GM06990 (cell line): ENCODE data around the gene STXBP4.

Experiments used
- DNase-seq: peaks from one replicate; pipeline ENCODE4 v3.0.0-alpha.2; 2011; ENCODE audit not compliant: insufficient read length; ENCODE audit errors: extremely low read depth
- H3K27me3 ChIP-seq: replicated peaks from 2 replicates; pipeline ENCODE4 v1.6.0; 2011; ENCODE audit warnings: low read length; ENCODE audit not compliant: control insufficient read depth, insufficient read depth
- H3K36me3 ChIP-seq: 2 replicates; pipeline ENCODE4 v1.5.1; 2011; ENCODE audit warnings: low read length; ENCODE audit not compliant: control insufficient read depth, insufficient read depth
- H3K4me3 ChIP-seq: replicated peaks from 2 replicates; pipeline ENCODE4 v1.5.1; 2011; ENCODE audit warnings: low read depth, mild to moderate bottlenecking, control low read depth, low read length
- TF ChIP-seq, protein P1 (sequence below): IDR thresholded peaks from 2 replicates; pipeline ENCODE4 v1.5.1; 2011; ENCODE audit warnings: low read length, control low read depth, mild to moderate bottlenecking, inconsistent platforms; ENCODE audit not compliant: insufficient read depth, poor library complexity, severe bottlenecking

STXBP4 gene

DNA sequence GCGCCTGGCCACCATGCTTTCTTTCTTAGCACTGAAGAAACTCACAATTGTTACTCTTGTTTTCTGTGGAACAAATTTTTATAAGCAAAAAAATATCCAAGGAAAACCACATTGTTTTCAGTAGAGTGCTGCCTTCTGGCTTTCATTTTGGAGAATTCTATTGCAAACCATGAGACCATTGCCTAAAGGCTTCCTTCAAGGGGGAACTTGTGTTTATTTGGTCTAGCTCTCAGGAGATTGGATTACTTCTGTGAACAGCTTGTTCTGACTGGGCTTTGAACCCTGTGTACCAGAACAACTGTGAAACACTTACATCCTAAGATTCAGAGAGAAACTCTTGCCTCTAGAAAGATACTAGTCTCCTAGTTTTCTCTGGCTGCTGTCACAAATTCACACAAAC lies 35.9 kb upstream of the STXBP4 start:
- no peak for DNase-seq
- H3K36me3 ChIP-seq, result no peaks in the 10 kb centered on the region
- H3K27me3 ChIP-seq, result no peaks in the 10 kb centered on the region
- TF ChIP-seq, protein P1, sequence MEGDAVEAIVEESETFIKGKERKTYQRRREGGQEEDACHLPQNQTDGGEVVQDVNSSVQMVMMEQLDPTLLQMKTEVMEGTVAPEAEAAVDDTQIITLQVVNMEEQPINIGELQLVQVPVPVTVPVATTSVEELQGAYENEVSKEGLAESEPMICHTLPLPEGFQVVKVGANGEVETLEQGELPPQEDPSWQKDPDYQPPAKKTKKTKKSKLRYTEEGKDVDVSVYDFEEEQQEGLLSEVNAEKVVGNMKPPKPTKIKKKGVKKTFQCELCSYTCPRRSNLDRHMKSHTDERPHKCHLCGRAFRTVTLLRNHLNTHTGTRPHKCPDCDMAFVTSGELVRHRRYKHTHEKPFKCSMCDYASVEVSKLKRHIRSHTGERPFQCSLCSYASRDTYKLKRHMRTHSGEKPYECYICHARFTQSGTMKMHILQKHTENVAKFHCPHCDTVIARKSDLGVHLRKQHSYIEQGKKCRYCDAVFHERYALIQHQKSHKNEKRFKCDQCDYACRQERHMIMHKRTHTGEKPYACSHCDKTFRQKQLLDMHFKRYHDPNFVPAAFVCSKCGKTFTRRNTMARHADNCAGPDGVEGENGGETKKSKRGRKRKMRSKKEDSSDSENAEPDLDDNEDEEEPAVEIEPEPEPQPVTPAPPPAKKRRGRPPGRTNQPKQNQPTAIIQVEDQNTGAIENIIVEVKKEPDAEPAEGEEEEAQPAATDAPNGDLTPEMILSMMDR, result no peak
- H3K4me3 ChIP-seq, result no peak overlapping the region

DNA sequence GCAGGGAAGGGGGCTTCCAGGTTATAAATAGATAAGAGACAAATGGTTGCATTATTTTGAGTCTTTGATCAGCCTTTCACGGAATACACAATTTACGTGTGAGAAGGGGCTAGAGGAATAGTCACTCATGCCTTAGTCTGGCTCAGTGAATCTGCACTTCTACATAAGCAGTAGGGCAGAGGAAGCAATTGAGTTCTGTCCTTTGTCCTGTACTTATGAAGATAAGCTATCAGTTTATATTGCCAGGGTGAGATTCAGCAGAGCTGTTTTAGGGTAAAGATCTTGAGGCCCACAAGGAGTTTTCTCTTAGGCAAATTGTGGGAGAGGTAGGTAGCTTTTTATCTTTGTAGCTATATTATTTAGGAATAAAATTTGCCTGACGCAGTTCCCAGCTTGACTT lies 34.6 kb upstream of the STXBP4 start:
- no peak for DNase-seq
- TF ChIP-seq, protein P1, result no peak
- H3K4me3 ChIP-seq, result no peak overlapping the region
- H3K27me3 ChIP-seq, result no peaks in the 10 kb centered on the region
- no peaks in the 10 kb centered on the region for H3K36me3 ChIP-seq

- Histone ChIP-seq H3K36me3 (no peaks in the 10 kb centered on the region), H3K4me3 (no peak overlapping the region), H3K27me3 (no peaks in the 10 kb centered on the region)
- TF ChIP-seq, protein P1, result no peak
- no peak for DNase-seq
Observed at GRCh38 chr17:54935471-54935870, 33.1 kb upstream of the STXBP4 start.

GRCh38 chr17:54937018-54937417 lies 31.5 kb upstream of the STXBP4 start:
- no peaks in the 10 kb centered on the region for H3K27me3 ChIP-seq
- H3K36me3 ChIP-seq, result no peaks in the 10 kb centered on the region
- TF ChIP-seq, protein P1, result no peak
- DNase-seq, result no peak
- no peak overlapping the region for H3K4me3 ChIP-seq

- TF ChIP-seq, protein P1, result no peak
- Histone ChIP-seq H3K27me3 (no peaks in the 10 kb centered on the region), H3K4me3 (no peak overlapping the region), H3K36me3 (no peaks in the 10 kb centered on the region)
- DNase-seq, result no peak
Observed at GRCh38 chr17:54937426-54937825, 31.1 kb upstream of the STXBP4 start.

DNA sequence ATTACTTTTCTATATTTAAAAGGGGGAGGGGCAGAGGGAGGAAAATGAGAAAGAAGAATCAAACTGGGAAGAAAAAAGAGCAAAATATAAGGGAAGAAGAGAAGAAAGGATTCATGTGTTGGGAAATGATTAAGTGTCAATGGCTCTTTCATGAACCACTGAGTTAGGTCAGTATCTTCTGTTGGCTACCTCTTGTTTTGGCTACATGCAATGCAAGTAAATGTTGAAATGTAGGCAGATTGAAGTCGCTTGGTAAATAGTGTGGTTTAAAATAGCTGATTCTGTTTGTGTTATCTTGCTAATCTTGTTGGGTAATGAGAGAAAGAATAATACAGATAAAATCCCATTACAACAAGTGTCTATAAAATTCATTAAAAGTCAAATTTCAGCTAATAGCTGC lies 27.3 kb upstream of the STXBP4 start:
- TF ChIP-seq, protein P1, result no peak
- Histone ChIP-seq H3K27me3 (no peaks in the 10 kb centered on the region), H3K36me3 (no peaks in the 10 kb centered on the region), H3K4me3 (no peak overlapping the region)
- no peak for DNase-seq
